NB4 (cell line): Measurements from ENCODE around the gene PTMA.

Source experiments
- DNase-seq: peaks from one replicate; pipeline ENCODE4 v3.0.0; 2010; ENCODE audit warnings: low read depth
- H3K4me3 ChIP-seq: one replicate; pipeline ENCODE4 v1.5.1; 2011; ENCODE audit warnings: mild to moderate bottlenecking, low read depth, low read length, moderate library complexity
- MYC ChIP-seq: IDR thresholded peaks from 2 replicates; pipeline ENCODE4 v1.6.1; 2011; ENCODE audit warnings: low read depth, low read length
- POLR2A ChIP-seq: IDR thresholded peaks from 2 replicates; pipeline ENCODE4 v1.6.1; 2011; ENCODE audit warnings: mild to moderate bottlenecking; ENCODE audit not compliant: insufficient read length; ENCODE audit errors: extremely low read depth
- TF ChIP-seq, protein P1 (sequence below): IDR thresholded peaks from 2 replicates; pipeline ENCODE4 v1.6.1; 2011; ENCODE audit warnings: low read depth, low read length
- TF ChIP-seq, protein P2 (sequence below): IDR thresholded peaks from one replicate; pipeline ENCODE4 v1.5.1; 2012; ENCODE audit warnings: low read depth, low read length

Gene PTMA

DNA sequence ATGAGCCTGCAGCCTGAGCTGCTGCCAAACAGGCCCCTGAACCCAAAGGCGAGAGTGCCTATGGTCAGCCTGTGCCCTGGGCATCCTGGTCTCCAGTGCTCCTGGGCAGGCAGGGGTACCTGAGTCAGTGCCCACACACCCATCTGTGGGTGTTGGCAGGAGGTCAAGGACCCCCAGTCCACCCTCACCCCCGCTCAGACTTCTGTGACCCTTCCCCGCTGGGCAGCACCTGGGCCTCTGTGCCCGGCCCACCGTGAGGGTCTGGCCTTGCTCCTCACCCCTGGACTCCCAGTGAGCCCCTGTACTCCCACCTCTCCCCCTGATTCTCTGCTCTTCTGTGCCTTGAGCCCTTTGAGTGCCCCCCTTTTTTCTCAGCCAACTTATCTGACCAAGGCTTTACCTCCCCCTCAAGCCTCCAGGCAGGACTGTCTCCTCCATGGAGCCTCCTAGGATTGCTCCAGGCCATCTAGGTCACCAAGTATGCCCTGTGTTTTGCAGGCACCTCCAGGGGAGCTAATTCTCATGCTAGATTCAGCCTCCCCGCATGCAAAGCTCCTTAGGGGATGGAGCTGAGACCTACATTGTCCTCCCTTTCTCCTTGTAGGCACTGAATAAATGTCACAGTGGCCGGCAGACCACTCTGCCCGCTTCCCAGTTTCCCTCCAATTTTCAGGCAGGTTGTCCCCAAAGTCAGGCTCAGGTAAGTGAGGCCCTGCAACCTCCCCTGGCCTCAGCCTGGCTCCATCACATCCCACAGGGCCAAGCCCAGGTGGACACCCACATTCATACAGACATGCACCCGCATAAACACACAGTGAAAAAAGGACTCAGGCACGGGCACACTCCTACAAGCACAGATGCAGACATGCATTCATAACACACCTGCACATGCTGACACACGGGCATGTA is 21.9 kb upstream of the PTMA start:
- TF ChIP-seq, protein P1, sequence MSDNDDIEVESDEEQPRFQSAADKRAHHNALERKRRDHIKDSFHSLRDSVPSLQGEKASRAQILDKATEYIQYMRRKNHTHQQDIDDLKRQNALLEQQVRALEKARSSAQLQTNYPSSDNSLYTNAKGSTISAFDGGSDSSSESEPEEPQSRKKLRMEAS = no peak
- TF ChIP-seq POLR2A = no peak
- TF ChIP-seq, protein P2, sequence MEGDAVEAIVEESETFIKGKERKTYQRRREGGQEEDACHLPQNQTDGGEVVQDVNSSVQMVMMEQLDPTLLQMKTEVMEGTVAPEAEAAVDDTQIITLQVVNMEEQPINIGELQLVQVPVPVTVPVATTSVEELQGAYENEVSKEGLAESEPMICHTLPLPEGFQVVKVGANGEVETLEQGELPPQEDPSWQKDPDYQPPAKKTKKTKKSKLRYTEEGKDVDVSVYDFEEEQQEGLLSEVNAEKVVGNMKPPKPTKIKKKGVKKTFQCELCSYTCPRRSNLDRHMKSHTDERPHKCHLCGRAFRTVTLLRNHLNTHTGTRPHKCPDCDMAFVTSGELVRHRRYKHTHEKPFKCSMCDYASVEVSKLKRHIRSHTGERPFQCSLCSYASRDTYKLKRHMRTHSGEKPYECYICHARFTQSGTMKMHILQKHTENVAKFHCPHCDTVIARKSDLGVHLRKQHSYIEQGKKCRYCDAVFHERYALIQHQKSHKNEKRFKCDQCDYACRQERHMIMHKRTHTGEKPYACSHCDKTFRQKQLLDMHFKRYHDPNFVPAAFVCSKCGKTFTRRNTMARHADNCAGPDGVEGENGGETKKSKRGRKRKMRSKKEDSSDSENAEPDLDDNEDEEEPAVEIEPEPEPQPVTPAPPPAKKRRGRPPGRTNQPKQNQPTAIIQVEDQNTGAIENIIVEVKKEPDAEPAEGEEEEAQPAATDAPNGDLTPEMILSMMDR = no peak
- no peak for TF ChIP-seq MYC
- no peak for DNase-seq
- H3K4me3 ChIP-seq = no peak overlapping the region

DNA sequence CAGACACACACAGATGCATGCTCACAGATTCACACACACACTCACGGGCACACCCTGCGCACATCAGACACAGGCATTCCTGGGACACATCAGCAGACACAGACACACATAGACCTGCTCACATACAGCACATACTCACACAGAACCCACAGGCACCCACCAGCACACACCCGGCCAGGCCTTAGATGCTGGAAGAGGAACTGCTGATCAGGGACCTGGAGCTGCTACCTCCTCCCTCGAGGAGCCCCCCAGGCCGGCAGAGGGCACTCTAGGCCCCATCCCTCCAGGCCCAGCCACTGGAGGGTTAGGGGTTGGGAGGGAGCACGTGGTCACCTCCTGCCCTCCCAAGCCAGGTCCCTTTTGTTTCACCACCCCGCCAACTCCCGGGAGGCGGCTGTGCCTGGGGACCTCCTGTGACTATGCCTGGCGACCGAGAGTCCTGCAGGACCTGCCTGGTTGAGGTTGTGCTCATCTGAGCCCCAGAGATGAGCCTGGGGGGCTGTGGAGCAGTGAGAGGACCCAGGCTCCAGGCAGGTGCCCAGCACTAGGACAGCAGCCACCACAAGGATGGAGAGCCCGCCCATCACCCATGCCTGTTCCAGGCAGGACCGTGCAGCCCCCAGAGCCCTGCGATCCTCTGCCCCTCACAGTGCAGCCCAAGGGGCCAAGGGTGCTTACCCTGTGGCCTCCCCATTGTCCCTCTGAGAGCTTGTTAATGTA is 21.0 kb upstream of the PTMA start:
- no peak overlapping the region for H3K4me3 ChIP-seq
- TF ChIP-seq, protein P1 = peak; percentile 100
- TF ChIP-seq MYC = peak; percentile 100
- TF ChIP-seq, protein P2 = peak; percentile 95
- peak; percentile 56 for TF ChIP-seq POLR2A
- peak; percentile 95 for DNase-seq

DNA sequence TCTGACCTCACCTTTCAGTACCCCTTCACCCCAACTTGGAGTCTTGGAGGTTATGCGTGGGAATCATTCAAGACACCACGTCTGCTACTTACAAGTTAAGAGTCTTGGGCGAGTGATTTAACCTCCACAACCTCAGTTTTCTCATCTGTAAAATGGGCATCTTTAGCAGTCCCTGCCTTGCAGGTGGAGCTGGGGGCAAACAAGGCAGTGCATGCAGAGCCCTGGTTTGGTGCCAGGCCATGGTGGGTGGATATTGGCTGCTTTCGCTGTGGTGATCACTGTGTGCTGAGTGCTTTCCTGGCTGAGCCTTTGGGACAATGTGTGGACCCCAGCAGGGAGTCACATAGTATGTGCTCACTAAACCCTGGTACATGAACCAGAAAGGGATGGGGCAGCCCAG is 20.4 kb upstream of the PTMA start:
- TF ChIP-seq, protein P2 = no peak
- TF ChIP-seq, protein P1 = no peak
- DNase-seq = no peak
- H3K4me3 ChIP-seq = no peak overlapping the region

DNA sequence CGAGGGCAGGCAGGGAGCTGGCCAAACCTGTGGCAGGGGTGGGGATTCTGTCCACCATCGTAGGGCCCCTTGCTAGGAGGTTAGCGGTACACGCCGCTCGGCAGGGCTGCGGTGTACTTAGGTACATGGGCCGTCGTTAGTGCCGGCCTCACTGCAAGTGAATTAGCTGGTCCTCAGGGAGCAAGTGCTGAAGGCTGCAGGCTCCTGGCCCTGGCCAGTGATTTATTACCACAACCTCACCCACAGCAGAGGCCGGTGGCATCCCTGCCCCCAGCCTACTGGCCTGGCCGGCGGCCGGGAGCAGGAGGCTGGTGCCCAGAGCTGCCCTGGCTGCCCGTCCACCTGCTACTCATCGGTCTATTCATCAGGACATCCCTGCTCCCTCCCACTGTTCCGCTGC is 19.6 kb upstream of the PTMA start:
- TF ChIP-seq POLR2A (no peak), MYC (no peak)
- TF ChIP-seq, protein P2 = no peak
- TF ChIP-seq, protein P1 = no peak
- H3K4me3 ChIP-seq = no peak overlapping the region
- DNase-seq = no peak

DNA sequence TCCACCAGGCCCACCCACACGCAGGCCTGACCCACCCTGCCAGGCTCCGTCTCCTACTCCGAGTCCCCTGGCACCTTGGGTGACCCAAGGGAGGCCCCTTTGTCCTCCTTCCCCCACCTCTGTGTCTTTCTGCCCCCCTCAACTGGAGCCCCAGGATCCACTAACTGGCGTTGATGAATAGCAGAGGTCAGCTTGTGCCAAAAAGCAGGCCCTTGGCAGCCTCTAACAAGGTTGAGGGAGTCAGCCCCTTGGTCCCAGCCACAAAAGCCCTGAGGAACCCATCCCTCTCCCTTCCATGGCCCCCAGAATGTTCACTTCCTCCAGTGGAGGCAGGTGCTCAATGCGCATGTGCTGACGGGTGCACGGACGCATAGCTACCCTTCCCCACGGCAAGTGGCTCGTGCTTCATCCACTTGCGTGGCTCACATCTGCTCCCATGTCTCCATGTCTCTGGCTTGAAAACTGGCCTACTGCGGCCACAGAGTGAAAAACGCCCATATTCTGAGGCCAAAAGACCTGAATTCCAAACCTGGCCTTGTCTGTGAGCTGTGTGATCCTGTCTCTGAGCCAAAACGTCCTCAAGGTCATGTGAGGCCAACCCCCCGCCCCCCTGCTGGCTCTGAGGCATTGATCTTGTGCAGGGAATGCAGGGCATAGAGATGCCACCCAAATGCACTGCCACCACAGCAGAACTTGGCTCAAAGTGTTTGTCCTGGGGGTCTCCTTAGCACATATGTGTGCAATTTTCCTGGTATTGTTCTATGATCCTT is 19.0 kb upstream of the PTMA start:
- TF ChIP-seq MYC (no peak), POLR2A (no peak)
- TF ChIP-seq, protein P2 = no peak
- TF ChIP-seq, protein P1 = no peak
- DNase-seq = no peak

More for the DNA sequence above, 19.0 kb upstream of the PTMA start:
- no peak overlapping the region for H3K4me3 ChIP-seq
